HPDE6-E6E7 (cell line): ENCODE measurements around the gene PPM1G.
"Not testable (repeated sequence)": the region's sequence is repeated elsewhere in the genome, so short reads cannot be mapped to it uniquely, and the experiment has no call there.

Source experiments
- DNase-seq: peaks from one replicate; pipeline ENCODE4 v3.0.0; 2011; ENCODE audit warnings: missing footprints; ENCODE audit errors: extremely low spot score

PPM1G gene

GRCh38 chr2:27409321-27410073 lies at the start of gene PPM1G:
TSS of gene PPM1G (minus strand) at chr2:27409591. CDS start at chr2:27409422, 169 bp downstream.
- DNase-seq: peak; percentile 87

- no peak for DNase-seq
Measured at GRCh38 chr2:27453968-27454367, 44.6 kb upstream of the PPM1G start.

- DNase-seq: no peak
Measured at GRCh38 chr2:27451095-27451494, 41.7 kb upstream of the PPM1G start.

- no peak for DNase-seq
Measured at GRCh38 chr2:27448381-27448780, 39.0 kb upstream of the PPM1G start.

GRCh38 chr2:27446057-27446456 lies 36.7 kb upstream of the PPM1G start:
- DNase-seq: peak; percentile 87

- no peak for DNase-seq
Measured at GRCh38 chr2:27445615-27446014, 36.2 kb upstream of the PPM1G start.

GRCh38 chr2:27445155-27445554 lies 35.8 kb upstream of the PPM1G start:
- no peak for DNase-seq

GRCh38 chr2:27442920-27443282 lies 33.5 kb upstream of the PPM1G start:
- peak; percentile 33 for DNase-seq

- DNase-seq: peak; percentile 90
Measured at GRCh38 chr2:27441958-27442919, 32.8 kb upstream of the PPM1G start, which contains the start of gene KRTCAP3. TSS of gene KRTCAP3 (plus strand) at chr2:27442381. CDS start at chr2:27442413, 32 bp downstream.

GRCh38 chr2:27441226-27441926 lies 32.0 kb upstream of the PPM1G start:
- DNase-seq: no peak

GRCh38 chr2:27435628-27436027 lies 26.2 kb upstream of the PPM1G start:
- DNase-seq: no peak

GRCh38 chr2:27431395-27431794 lies 22.0 kb upstream of the PPM1G start:
- DNase-seq: no peak

- DNase-seq: peak; percentile 83
Measured at GRCh38 chr2:27428978-27429541, 19.7 kb upstream of the PPM1G start.

GRCh38 chr2:27428213-27428977 lies 19.0 kb upstream of the PPM1G start, which contains the start of gene NRBP1:
TSS of gene NRBP1 (plus strand) at chr2:27428631. CDS start at chr2:27433274, 4,643 bp downstream.
- peak; percentile 86 for DNase-seq

GRCh38 chr2:27427863-27428212 lies 18.4 kb upstream of the PPM1G start:
- no peak for DNase-seq

- not testable (repeated sequence) for DNase-seq
Measured at GRCh38 chr2:27425039-27425438, 15.6 kb upstream of the PPM1G start.

GRCh38 chr2:27422958-27423357 lies 13.6 kb upstream of the PPM1G start:
- no peak for DNase-seq

GRCh38 chr2:27421660-27422250 lies 12.4 kb upstream of the PPM1G start:
- DNase-seq: no peak

GRCh38 chr2:27420996-27421395 lies 11.6 kb upstream of the PPM1G start:
- no peak for DNase-seq

- no peak for DNase-seq
Measured at GRCh38 chr2:27416151-27416550, 6.8 kb upstream of the PPM1G start.
